ENCODE results near the gene ITPR2. TPM values are rescaled to one million over a fixed set of nuclear protein-coding genes. Genes with fewer than 3 reads are reported as not detected.

The ITPR2 gene
- total and polyA plus RNA-seq, 2 of the 8 experiments (the other 6 are each of a cell fraction or from before 2014, with no cell fraction given): 4.1 to 48.3 TPM

- TF ChIP-seq CTCF (IDR thresholded peaks at IDR 0.05; ENCODE audit: control extremely low read depth in 1 of 3, insufficient read depth in 1 of 3, low read depth in 1 of 3, low read length in 3 of 3) (peak; percentile 48 to 66 (median 58)), SP4 (IDR thresholded peaks at IDR 0.05; ENCODE audit: low read length) (no peak), FOSL1 (IDR thresholded peaks at IDR 0.05; ENCODE audit: insufficient read depth, low read depth, low read length) (no peak), EGR1 (IDR thresholded peaks at IDR 0.05; ENCODE audit: borderline replicate concordance, low read depth, low read length) (0 out of 2 replicates have a peak, but pooled peaks have one; percentile 29), MAFK (IDR thresholded peaks at IDR 0.05; ENCODE audit: low read depth, low read length) (no peak)
These were observed 12.2 kb upstream of the ITPR2 start (continued) for GRCh38 chr12:26845057-26845666.
